GM12891 (cell line): ENCODE results near the gene KRTAP15-1.

Experiments
- POLR2A ChIP-seq: IDR thresholded peaks from 2 replicates; pipeline ENCODE4 v1.6.1; 2011; ENCODE audit warnings: low read depth, low read length, control low read depth
- POLR2AphosphoS5 ChIP-seq: IDR thresholded peaks from 2 replicates; pipeline ENCODE4 v1.6.1; 2011; ENCODE audit warnings: low read depth, low read length, control low read depth
- TAF1 ChIP-seq: IDR thresholded peaks from 2 replicates; pipeline ENCODE4 v1.6.1; 2011; ENCODE audit warnings: low read depth, low read length, control low read depth

GRCh38 chr21:30437010-30437565 lies 3.0 kb upstream of the KRTAP15-1 start:
- no peak for TF ChIP-seq POLR2A
- no peak for TF ChIP-seq POLR2AphosphoS5
- TF ChIP-seq TAF1, result no peak
